ENCODE measurements around the gene PTPRG.

PTPRG gene

DNA sequence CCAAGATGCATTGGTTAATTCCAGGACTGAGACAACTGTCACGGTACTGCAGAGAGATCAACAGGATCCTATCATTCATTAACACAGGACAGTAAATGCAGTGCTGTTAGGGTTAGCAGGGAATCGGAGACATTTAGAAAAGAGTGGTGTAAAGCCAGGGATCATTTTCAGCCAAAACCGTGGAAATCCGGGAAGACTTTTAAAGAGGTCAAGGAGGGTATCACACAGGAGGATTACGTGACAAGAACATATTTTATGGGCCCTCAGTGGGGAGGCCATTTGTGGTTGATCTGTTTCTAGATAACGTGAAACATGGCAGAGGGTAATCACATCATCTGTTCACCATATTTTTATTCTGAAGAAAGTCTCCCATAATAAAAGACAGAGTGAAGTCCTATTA is 216.1 kb downstream of the PTPRG start:
- H3K36me3 Mint-ChIP-seq: no peaks in the 10 kb centered on the region
- CTCF ChIA-PET: no interaction called here
- no peak overlapping the region for H3K27ac Mint-ChIP-seq
- no peak for DNase-seq
- no peak overlapping the region for H3K4me3 Mint-ChIP-seq
- H3K4me1 Mint-ChIP-seq: no peaks in the 10 kb centered on the region
- no peaks in the 10 kb centered on the region for H3K9me3 Mint-ChIP-seq
- no peaks in the 10 kb centered on the region for H3K27me3 Mint-ChIP-seq

DNA sequence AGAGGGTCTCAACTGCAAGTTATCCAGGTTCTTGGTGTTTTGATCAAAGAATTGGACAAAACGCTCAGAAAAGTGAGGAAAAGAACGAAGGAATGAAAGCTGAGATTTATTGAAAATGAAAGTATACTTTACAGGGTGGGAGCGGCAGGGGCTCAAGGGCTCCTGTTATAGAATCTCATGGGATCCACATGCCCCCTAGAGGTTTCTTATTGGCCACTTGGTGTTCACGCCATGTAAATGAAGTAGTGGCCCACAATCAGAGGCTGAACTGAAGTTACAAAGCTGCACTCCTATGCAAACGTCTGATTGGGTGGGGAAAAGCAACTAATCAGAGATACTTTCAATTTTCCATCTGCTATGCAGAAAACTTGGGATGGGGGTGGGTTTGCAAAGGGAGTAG is 216.7 kb downstream of the PTPRG start:
- CTCF ChIA-PET: no interaction called here
- H3K27me3 Mint-ChIP-seq: no peaks in the 10 kb centered on the region

DNA sequence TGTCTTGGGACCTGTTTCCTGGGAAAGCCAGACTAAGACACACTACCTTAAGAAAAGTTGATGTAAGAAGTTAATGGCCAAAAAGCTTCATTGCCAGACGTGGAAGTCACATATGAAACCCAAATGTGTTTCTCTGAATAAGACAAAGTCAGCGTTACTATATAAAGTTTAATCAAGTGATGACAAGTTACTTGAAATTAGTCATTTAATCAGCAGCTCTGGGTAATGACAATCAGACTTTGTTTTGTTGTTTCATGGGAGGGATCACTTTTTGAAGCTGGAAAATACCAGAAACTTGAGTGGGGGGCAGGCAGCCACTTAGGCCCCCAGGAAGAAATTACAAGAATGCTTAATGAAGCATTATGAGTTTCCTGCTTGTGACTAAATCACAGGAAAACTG is 218.6 kb downstream of the PTPRG start:
- H3K27ac Mint-ChIP-seq: no peak overlapping the region
- H3K27me3 Mint-ChIP-seq: no peaks in the 10 kb centered on the region
- H3K4me1 Mint-ChIP-seq: no peaks in the 10 kb centered on the region
- no peaks in the 10 kb centered on the region for H3K36me3 Mint-ChIP-seq
- H3K9me3 Mint-ChIP-seq: no peaks in the 10 kb centered on the region
- DNase-seq: no peak
- H3K4me3 Mint-ChIP-seq: no peak overlapping the region
- CTCF ChIA-PET: interaction anchor here (0.6 kb wide), 1 partner anchor 19 kb away, joined by 3 read pairs; no protein-coding TSS in a partner anchor

More for the DNA sequence above, 216.7 kb downstream of the PTPRG start:
- H3K4me3 Mint-ChIP-seq: no peak overlapping the region
- H3K4me1 Mint-ChIP-seq: no peaks in the 10 kb centered on the region
- no peak for DNase-seq
- no peak overlapping the region for H3K27ac Mint-ChIP-seq
- no peaks in the 10 kb centered on the region for H3K9me3 Mint-ChIP-seq
- H3K36me3 Mint-ChIP-seq: no peaks in the 10 kb centered on the region

DNA sequence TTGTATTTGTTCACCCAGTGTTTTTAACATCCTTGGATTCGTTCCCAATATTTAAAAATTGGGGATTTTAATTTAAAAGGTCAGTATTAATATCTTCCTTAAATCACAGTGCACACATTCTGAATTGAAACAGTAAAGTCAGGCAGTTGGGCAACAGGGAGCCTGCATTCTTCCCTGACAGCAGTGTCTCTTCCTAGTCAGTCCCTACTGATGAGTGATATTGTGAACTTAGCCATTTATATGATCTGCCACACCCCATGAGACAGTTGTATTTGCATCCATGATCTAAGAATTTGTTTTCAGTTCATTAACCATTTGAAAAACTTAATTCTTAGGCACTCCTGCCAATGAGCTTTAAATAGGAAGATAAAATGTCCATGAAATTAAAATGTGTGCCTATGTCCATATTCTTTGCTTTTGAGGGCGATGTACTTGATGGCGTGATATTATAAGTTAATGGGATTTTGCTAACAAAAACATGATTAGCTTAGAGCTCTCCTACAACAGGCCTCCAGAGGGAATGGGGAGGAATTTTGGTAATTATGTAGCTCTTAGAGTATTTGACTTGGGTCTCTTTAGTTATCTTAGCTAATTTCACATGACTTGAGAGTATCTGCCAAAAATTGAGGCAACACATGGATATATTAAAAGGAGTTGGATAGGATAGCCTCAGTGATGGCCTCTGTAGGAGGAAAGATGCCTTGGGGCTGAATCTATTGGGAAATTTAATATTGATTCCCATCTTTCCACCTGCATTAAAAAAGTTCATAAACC is 219.3 kb downstream of the PTPRG start:
- H3K27me3 Mint-ChIP-seq: no peaks in the 10 kb centered on the region
- no peaks in the 10 kb centered on the region for H3K9me3 Mint-ChIP-seq
- no peaks in the 10 kb centered on the region for H3K4me1 Mint-ChIP-seq
- H3K27ac Mint-ChIP-seq: no peak overlapping the region
- CTCF ChIA-PET: no interaction called here
- no peak overlapping the region for H3K4me3 Mint-ChIP-seq
- DNase-seq: no peak
- no peaks in the 10 kb centered on the region for H3K36me3 Mint-ChIP-seq

DNA sequence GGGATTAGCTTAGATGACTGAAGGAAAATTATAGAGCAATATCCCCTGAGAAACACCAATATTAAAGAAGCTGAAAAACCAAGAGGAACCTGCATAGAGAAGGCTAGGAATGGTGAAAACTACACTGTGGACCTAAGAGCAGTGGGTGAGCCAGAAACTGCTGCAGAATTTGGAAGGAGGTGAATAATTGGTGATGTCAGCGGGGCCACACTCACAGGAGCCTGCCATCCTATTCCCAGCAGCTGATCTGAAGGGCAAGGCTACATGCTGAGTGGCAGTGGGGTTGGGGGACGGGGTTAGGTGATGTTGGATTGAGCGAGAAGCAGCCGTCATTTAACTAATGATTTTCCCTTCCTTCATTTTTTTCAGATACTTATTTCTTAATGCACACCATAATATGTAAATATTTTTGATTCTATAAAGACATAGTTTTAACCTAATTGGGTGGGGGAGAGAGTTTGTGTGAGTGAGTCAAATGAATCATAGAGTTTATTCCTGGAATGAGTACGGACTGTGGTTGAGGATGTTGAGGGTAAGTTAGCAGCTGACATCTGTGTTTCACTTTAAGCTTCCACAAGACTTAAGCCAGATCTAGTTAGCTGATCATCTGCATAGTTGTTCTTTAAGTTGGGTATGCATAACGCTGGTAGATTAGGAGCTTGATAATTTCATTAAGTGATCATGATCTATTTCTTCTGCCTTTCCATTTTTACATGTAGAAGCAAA is 222.8 kb downstream of the PTPRG start:
- Mint-ChIP-seq H3K36me3 (no peaks in the 10 kb centered on the region), H3K27me3 (no peaks in the 10 kb centered on the region), H3K9me3 (no peaks in the 10 kb centered on the region), H3K4me1 (no peaks in the 10 kb centered on the region), H3K4me3 (no peak overlapping the region), H3K27ac (no peak overlapping the region)
- CTCF ChIA-PET: no interaction called here
- no peak for DNase-seq

DNA sequence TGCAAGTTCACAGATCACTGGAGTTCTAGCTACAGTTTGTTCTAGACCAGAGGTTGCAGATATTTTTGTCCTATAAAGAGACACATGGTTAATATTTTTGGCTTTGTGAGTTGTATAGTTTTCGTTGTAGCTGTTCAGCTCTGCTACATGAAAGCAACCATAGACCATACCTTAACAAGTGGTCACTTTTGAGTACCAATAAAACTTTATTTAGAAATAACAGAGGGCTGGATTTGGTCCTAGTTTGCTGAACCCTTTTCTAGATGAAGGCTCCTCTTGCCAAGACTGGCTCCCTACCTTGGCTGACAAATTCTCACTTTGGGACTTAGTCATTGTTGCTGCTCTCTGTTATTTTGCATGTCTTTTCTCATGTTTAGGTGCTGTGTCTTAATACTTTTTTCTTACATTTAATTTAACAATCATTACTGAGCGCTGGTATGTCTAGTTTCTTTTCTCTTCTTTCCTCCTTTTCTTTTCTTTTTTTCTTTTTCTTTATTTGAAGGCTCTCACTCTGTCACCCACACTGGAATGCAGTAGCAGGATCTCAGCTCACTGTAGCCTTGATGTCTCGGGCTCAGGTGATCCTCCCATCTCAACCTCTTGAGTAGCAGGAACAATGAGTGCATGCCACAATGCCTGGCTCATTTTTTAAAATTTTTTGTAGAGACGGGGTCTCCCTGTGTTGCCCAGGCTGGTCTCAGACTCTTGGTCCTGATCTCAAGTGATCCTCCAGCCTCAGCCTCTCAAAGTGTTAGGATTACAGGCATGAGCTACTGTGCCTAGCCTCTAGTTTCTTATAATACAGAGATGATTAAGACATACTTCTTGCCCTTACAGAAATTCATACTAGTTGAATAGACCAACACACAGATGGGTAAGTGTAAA is 227.5 kb downstream of the PTPRG start:
- CTCF ChIA-PET: no interaction called here
- H3K27ac Mint-ChIP-seq: no peak overlapping the region
- no peaks in the 10 kb centered on the region for H3K4me1 Mint-ChIP-seq
- no peak for DNase-seq
- H3K4me3 Mint-ChIP-seq: no peak overlapping the region
- H3K36me3 Mint-ChIP-seq: no peaks in the 10 kb centered on the region
- H3K27me3 Mint-ChIP-seq: peaks cover 6% of the 10 kb centered on the region
- H3K9me3 Mint-ChIP-seq: no peaks in the 10 kb centered on the region

DNA sequence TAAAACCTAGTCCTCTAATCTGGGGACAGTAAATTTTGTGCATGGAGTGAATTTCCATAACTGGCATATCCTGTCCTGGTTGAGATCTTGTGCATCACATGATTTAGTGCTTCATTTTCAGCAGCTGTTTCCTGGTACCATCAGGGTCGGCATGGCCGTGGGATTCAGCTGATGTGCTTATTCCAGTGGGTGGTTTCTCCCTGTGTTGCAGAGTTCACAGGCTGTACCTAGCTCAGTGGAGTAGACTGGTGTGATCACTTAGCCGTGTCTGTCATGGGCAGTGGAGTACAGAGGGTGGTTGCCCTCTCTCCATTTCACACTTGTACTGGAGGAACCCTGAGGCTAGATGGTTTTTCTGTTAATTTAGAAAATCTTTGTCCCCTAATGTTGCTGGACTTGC is 228.5 kb downstream of the PTPRG start:
- H3K36me3 Mint-ChIP-seq: no peaks in the 10 kb centered on the region
- CTCF ChIA-PET: no interaction called here
- peaks cover 6% of the 10 kb centered on the region for H3K27me3 Mint-ChIP-seq
- no peak overlapping the region for H3K4me3 Mint-ChIP-seq
- H3K27ac Mint-ChIP-seq: no peak overlapping the region
- no peak for DNase-seq
- no peaks in the 10 kb centered on the region for H3K9me3 Mint-ChIP-seq
- H3K4me1 Mint-ChIP-seq: no peaks in the 10 kb centered on the region

DNA sequence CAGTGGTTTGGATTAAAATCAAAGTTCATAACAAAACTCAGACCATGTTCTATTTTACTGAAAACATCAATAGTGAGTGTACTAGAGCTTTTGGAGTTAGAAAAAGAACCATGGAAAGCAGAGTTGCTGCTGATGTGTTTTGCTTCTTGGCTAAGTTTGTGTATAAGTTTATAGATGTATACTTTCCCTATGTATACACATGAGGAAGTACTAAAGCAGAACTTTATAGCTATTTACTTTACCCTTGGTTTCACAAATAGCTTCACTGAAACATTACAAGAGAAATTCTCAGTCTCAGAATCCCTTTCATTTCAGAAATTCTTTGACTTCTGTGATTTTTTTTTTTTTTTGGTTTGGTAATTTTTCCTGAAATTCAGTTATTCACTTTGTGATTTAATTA is 229.0 kb downstream of the PTPRG start:
- H3K4me1 Mint-ChIP-seq: no peaks in the 10 kb centered on the region
- H3K27ac Mint-ChIP-seq: no peak overlapping the region

DNA sequence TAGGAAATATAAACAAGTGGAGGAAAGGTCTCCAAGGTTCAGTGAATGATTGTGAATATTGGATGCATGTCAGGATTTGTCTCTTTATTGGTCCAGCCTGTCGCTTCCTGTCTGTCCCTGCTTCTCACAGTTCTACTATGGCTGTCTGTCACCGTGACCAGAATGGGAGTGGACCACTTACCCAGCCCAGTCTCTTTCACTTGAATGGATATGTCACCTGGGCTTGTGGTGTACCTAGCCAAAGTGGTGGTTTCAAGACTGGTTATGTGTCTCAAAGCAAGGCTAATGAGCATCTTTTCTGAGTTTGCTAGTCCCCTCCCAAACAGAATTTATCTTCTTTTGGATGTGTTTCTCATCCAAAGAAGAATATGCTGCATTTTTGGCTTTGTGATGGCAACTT is 231.7 kb downstream of the PTPRG start:
- CTCF ChIA-PET: no interaction called here
- DNase-seq: no peak
- Mint-ChIP-seq H3K36me3 (no peaks in the 10 kb centered on the region), H3K27me3 (peaks cover 6% of the 10 kb centered on the region), H3K27ac (no peak overlapping the region), H3K4me1 (no peaks in the 10 kb centered on the region), H3K9me3 (no peaks in the 10 kb centered on the region), H3K4me3 (no peak overlapping the region)

More for the DNA sequence above, 229.0 kb downstream of the PTPRG start:
- H3K9me3 Mint-ChIP-seq: no peaks in the 10 kb centered on the region
- no peak overlapping the region for H3K4me3 Mint-ChIP-seq
- peaks cover 6% of the 10 kb centered on the region for H3K27me3 Mint-ChIP-seq
- CTCF ChIA-PET: no interaction called here
- no peak for DNase-seq
- H3K36me3 Mint-ChIP-seq: no peaks in the 10 kb centered on the region

DNA sequence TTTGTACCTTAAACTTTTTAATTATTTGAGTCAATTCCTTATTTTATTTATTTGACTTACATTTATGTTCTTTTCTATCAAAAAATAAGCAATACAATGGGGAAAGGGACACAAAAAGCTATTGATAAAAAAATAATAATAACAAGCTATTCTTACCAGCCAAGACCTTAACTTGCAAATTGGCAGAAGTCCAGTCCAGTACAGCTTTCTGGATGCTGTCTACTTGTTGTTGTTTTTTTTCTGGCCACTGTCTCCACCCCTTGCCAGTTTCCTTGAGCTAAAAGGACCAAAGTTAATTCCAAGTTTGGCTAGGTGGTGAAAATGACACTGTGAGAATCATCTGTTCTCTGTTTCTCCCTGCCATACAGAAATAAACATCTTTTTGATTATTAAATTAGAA is 232.2 kb downstream of the PTPRG start:
- DNase-seq: no peak
- no peak overlapping the region for H3K27ac Mint-ChIP-seq
- no peaks in the 10 kb centered on the region for H3K9me3 Mint-ChIP-seq
- no peak overlapping the region for H3K4me3 Mint-ChIP-seq
- no peaks in the 10 kb centered on the region for H3K4me1 Mint-ChIP-seq
- H3K36me3 Mint-ChIP-seq: no peaks in the 10 kb centered on the region
- peaks cover 6% of the 10 kb centered on the region for H3K27me3 Mint-ChIP-seq
- CTCF ChIA-PET: no interaction called here

DNA sequence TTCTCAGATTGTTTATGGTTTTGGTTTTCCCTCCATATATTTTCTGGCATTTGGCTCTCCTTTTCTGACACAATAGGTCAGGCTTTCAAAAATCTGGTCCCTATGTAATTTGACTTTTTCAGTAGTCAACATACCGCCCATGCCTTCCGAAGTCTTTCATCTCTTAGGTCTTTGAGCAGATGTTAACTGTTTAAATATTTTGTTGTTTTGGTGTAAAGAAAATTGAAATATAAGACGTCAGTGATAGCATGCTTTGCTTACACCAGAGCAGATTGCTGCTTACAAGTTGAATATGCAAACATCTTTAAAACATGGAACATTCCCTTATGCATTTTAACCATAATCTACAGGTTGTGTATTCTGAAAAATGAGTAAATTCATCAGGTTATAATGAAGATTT is 233.0 kb downstream of the PTPRG start:
- Mint-ChIP-seq H3K4me1 (no peaks in the 10 kb centered on the region), H3K36me3 (no peaks in the 10 kb centered on the region), H3K27me3 (peaks cover 6% of the 10 kb centered on the region), H3K4me3 (no peak overlapping the region), H3K9me3 (no peaks in the 10 kb centered on the region), H3K27ac (no peak overlapping the region)
- no peak for DNase-seq
- CTCF ChIA-PET: no interaction called here

DNA sequence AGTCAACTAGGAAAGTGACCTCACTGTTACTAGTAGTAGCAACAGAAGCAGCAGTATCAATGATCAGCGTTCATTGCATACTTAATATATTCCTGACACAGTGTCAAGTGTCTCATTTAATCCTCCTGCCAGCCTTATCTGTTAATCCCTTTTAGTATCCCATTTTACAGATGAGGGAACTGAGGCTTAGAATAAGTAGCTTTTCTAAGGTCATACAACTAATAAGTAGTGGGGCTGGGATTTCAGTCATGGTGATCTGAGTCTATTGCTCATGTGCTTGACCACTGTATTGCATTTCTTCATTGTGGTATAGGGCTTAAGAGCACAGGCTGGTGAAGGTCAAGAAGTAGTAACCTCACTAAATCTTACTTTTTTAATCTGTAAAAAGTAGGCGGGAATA is 233.6 kb downstream of the PTPRG start:
- Mint-ChIP-seq H3K27ac (no peak overlapping the region), H3K9me3 (no peaks in the 10 kb centered on the region), H3K4me3 (no peak overlapping the region), H3K4me1 (no peaks in the 10 kb centered on the region), H3K27me3 (peaks cover 4% of the 10 kb centered on the region), H3K36me3 (no peaks in the 10 kb centered on the region)
- DNase-seq: no peak
- CTCF ChIA-PET: no interaction called here

DNA sequence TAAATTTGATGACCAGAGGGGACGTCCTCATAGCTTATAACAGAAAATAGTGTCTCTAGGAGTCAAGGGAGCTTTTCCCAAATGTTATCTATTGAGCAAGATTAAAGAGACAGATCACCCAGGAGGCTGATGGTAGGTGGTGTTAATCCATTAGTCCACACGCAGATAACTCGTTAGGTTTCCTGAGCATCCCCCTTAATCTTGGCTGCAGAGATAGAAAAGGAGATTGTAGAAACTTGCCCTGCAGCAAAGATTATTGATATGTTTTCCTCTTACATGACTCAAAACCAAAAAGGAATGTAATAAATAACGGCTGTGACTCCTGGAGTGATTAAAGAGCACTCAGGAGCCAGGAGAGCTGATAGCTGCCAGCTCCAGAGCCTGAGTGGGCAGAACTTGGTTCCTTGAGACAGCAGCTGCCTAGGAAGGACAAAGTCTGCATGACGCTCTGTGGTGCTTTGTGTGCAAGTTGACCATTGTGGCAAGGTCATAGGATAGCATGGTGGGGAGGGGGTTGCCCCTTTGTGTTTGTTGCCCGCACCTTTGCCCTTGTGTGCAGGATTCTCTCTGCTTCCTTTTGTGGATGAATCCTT is 234.8 kb downstream of the PTPRG start:
- CTCF ChIA-PET: interaction anchor here (0.6 kb wide), 1 partner anchor 69 kb away, joined by 3 read pairs; no protein-coding TSS in a partner anchor
- Mint-ChIP-seq H3K36me3 (no peaks in the 10 kb centered on the region), H3K27ac (no peak overlapping the region), H3K4me1 (no peaks in the 10 kb centered on the region), H3K27me3 (no peaks in the 10 kb centered on the region), H3K9me3 (no peaks in the 10 kb centered on the region), H3K4me3 (no peak overlapping the region)
- DNase-seq: no peak

DNA sequence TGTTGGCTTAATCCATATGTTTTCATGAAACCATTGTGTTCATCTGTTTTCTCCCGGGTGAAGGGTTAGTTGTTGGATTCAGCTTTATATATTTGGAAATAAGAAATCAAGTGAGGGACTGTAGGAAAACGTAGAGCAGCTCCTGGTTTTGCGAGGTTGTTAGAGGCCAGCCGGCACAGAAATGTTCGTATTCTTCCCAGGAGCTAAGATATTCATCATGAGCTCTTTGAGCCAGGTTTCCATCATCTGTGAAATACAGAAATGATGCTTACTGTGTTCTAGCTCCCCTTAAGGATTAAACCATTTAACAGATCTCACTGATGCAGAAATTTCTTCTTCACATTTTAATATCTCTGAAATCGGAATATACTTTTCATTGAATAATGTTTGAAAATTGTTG is 235.5 kb downstream of the PTPRG start:
- H3K36me3 Mint-ChIP-seq: no peaks in the 10 kb centered on the region
- no peaks in the 10 kb centered on the region for H3K9me3 Mint-ChIP-seq
- no peak overlapping the region for H3K4me3 Mint-ChIP-seq
- H3K4me1 Mint-ChIP-seq: no peaks in the 10 kb centered on the region
- DNase-seq: no peak
- CTCF ChIA-PET: interaction anchor here (0.6 kb wide), 1 partner anchor 70 kb away, joined by 3 read pairs; no protein-coding TSS in a partner anchor
- no peak overlapping the region for H3K27ac Mint-ChIP-seq
- H3K27me3 Mint-ChIP-seq: no peaks in the 10 kb centered on the region
